Activated T-cell treated with anti-CD3 and anti-CD28 coated beads, Interleukin-2, amount 50 U/mL, for 72 hours (primary cell): ENCODE results near the gene CMKLR1. TPM values are rescaled to one million over a fixed set of nuclear protein-coding genes. Genes with fewer than 3 reads are reported as not detected.

Experiments
- ATAC-seq, 2 donors: fragments of 150-1000 bp; cut with Tn5 transposase; replicated peaks in 1 of 2; 2 replicates each; pipeline ENCODE4 v1.10.0; 2021; ENCODE audit warnings: moderate library complexity in 2 of 2, mild to moderate bottlenecking in 1 of 2
- DNase-seq, 2 donors: peaks; one replicate each; pipeline ENCODE4 v3.0.0; 2021 to 2022; ENCODE audit warnings: mixed read lengths in 1 of 2
- H3K27ac Mint-ChIP-seq: one replicate; pipeline ENCODE4 v1.8.0; 2022; ENCODE audit warnings: mild to moderate bottlenecking, moderate library complexity, mixed read lengths
- H3K27me3 Mint-ChIP-seq: one replicate; pipeline ENCODE4 v1.8.0; 2022; ENCODE audit warnings: low read depth, mixed read lengths
- H3K36me3 Mint-ChIP-seq, 2 donors: one replicate each; pipeline ENCODE4 v1.8.0; 2022; ENCODE audit warnings: mixed read lengths in 2 of 2, mild to moderate bottlenecking in 1 of 2; ENCODE audit not compliant: insufficient read depth in 2 of 2
- H3K4me1 Mint-ChIP-seq: one replicate; pipeline ENCODE4 v1.8.0; 2022; ENCODE audit warnings: low read depth, mixed read lengths
- H3K4me3 Mint-ChIP-seq, 2 donors: one replicate each; pipeline ENCODE4 v1.8.0; 2022; ENCODE audit warnings: mild to moderate bottlenecking in 2 of 2, mixed read lengths in 2 of 2, moderate library complexity in 2 of 2
- H3K9me3 Mint-ChIP-seq, 2 donors: one replicate each; pipeline ENCODE4 v1.8.0; 2022; ENCODE audit warnings: mixed read lengths in 2 of 2
- total RNA-seq, 2 donors: library from RNA; stranded (reverse); gene quantifications; one replicate each; pipeline ENCODE4 v1.2.3, GENCODE V29; 2022

CMKLR1 gene
- total RNA-seq, 2 donors from 2014 or later, result not detected

DNA sequence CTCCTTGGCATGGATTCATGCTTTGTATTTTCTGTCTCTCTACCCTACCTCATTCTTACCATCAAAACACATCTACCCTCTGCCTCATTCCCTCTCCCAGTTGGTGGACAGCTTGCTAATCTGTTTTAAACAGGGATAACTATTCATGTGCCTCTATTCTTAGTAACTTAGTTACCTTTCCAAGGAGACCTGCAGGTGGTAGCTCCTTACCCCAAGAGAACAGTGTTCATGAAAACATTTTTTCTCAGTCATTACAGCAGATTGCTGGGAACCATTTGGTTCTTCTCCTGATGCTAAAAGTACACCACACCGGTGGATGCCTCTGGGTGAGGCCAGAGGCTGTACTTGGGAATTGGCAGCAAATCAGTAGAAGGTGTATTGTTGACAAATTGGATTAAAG, 73.0 kb downstream of the CMKLR1 start:
- Mint-ChIP-seq H3K27ac (no peak overlapping the region), H3K4me1 (no peaks in the 10 kb centered on the region), H3K9me3 (peaks cover 0 to 7% of the 10 kb centered on the region in 2 donors), H3K36me3 (no peaks in the 10 kb centered on the region), H3K4me3 (no peak overlapping the region), H3K27me3 (peaks cover 13% of the 10 kb centered on the region)
- no peak for ATAC-seq
- no peak for DNase-seq

DNA sequence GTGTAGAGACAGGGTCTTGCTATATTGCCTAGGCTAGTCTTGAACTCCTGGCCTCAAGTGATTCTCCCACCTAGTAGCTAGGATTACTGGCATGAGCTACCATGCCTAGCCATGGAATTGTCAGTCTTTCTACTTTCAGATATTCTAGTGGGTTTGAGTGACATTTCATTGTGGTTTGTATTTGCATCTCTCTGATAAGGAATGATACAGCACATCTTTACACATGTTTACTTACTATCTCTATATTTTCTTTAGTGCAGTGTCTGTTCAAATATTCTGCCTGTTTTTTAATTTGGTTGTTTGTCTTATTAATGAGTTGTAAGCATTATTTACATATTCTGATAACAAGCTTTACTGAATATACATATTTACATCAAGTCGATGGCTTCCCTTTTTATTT, 73.6 kb downstream of the CMKLR1 start:
- H3K4me3 Mint-ChIP-seq, result no peak overlapping the region
- peaks cover 2 to 9% of the 10 kb centered on the region in 2 donors for H3K9me3 Mint-ChIP-seq
- DNase-seq, result no peak
- no peaks in the 10 kb centered on the region for H3K4me1 Mint-ChIP-seq
- H3K36me3 Mint-ChIP-seq, result peaks cover 0 to 2% of the 10 kb centered on the region in 2 donors
- no peak overlapping the region for H3K27ac Mint-ChIP-seq
- peaks cover 13% of the 10 kb centered on the region for H3K27me3 Mint-ChIP-seq
- ATAC-seq, result no peak

- peaks cover 10 to 14% of the 10 kb centered on the region in 2 donors for H3K9me3 Mint-ChIP-seq
- no peaks in the 10 kb centered on the region for H3K4me1 Mint-ChIP-seq
- H3K27me3 Mint-ChIP-seq, result peaks cover 10% of the 10 kb centered on the region
- H3K27ac Mint-ChIP-seq, result no peak overlapping the region
- no peak for DNase-seq
- no peak for ATAC-seq
- H3K36me3 Mint-ChIP-seq, result peaks cover 0 to 2% of the 10 kb centered on the region in 2 donors
- no peak overlapping the region for H3K4me3 Mint-ChIP-seq
Measured at GRCh38 chr12:108260969-108261368, 78.1 kb downstream of the CMKLR1 start.

GRCh38 chr12:108260039-108260438, 79.1 kb downstream of the CMKLR1 start:
- Mint-ChIP-seq H3K9me3 (peaks cover 10 to 14% of the 10 kb centered on the region in 2 donors), H3K27me3 (peaks cover 6% of the 10 kb centered on the region), H3K36me3 (peaks cover 0 to 2% of the 10 kb centered on the region in 2 donors), H3K4me1 (no peaks in the 10 kb centered on the region), H3K4me3 (no peak overlapping the region), H3K27ac (no peak overlapping the region)
- ATAC-seq, result no peak
- DNase-seq, result no peak

GRCh38 chr12:108257610-108258106, 81.5 kb downstream of the CMKLR1 start:
- peaks cover 0 to 2% of the 10 kb centered on the region in 2 donors for H3K36me3 Mint-ChIP-seq
- ATAC-seq (no peak), DNase-seq (no peak)
- peaks cover 10 to 11% of the 10 kb centered on the region in 2 donors for H3K9me3 Mint-ChIP-seq
- no peaks in the 10 kb centered on the region for H3K27me3 Mint-ChIP-seq
- H3K27ac Mint-ChIP-seq, result no peak overlapping the region
- no peak overlapping the region for H3K4me3 Mint-ChIP-seq
- no peaks in the 10 kb centered on the region for H3K4me1 Mint-ChIP-seq

- H3K36me3 Mint-ChIP-seq, result peaks cover 0 to 2% of the 10 kb centered on the region in 2 donors
- no peak for ATAC-seq
- no peak for DNase-seq
- no peak overlapping the region for H3K27ac Mint-ChIP-seq
- H3K27me3 Mint-ChIP-seq, result no peaks in the 10 kb centered on the region
- H3K4me3 Mint-ChIP-seq, result no peak overlapping the region
- no peaks in the 10 kb centered on the region for H3K4me1 Mint-ChIP-seq
- H3K9me3 Mint-ChIP-seq, result peaks cover 7 to 10% of the 10 kb centered on the region in 2 donors
Measured at GRCh38 chr12:108257004-108257403, 82.1 kb downstream of the CMKLR1 start.

- Mint-ChIP-seq H3K36me3 (no peaks in the 10 kb centered on the region), H3K27ac (no peak overlapping the region), H3K9me3 (peaks cover 3 to 6% of the 10 kb centered on the region in 2 donors), H3K27me3 (no peaks in the 10 kb centered on the region), H3K4me1 (no peaks in the 10 kb centered on the region), H3K4me3 (no peak overlapping the region)
- ATAC-seq (no peak), DNase-seq (no peak)
Measured at GRCh38 chr12:108255252-108255602, 83.9 kb downstream of the CMKLR1 start.

DNA sequence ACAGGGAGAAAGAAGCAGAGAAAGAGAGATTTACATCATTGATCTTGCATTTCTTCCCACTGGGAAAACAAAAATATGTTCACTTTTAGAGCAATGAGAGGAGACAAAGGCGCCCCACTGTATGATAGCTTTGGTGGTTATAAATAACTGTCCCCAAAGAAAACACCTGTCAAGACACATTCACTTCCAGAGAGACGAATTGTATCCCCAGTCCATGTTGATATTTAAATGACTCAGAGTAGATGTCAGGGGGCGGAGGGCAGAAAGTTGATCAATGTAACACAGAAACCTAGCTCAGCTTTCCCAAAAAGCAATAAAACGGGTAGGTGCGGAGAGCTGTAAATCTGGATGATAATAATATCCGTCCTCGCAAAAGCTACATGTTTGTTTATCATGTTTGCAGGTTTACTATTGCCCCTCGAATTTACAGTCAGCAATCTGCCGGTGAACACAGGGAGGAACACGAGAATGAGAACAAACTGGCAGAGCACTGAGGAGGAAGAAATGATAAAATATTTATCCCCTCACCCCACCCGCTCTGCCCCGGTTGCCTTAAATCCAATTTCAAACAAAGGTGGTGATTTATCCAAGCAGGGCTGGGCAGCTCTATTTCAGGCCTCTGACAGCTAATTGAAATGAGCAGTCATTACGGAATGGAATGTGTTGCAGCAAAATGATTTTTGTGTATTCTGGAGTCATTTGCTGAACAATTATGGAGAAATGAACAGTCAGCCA, 84.4 kb downstream of the CMKLR1 start:
- H3K9me3 Mint-ChIP-seq, result peaks cover 2 to 4% of the 10 kb centered on the region in 2 donors
- no peaks in the 10 kb centered on the region for H3K36me3 Mint-ChIP-seq
- H3K27me3 Mint-ChIP-seq, result no peaks in the 10 kb centered on the region

GRCh38 chr12:108254030-108254429, 85.1 kb downstream of the CMKLR1 start:
- Mint-ChIP-seq H3K4me1 (no peaks in the 10 kb centered on the region), H3K27ac (no peak overlapping the region), H3K36me3 (no peaks in the 10 kb centered on the region), H3K4me3 (no peak overlapping the region), H3K9me3 (peaks cover 0 to 4% of the 10 kb centered on the region in 2 donors), H3K27me3 (peaks cover 5% of the 10 kb centered on the region)
- ATAC-seq (no peak), DNase-seq (no peak)

More for the DNA sequence above, 84.4 kb downstream of the CMKLR1 start:
- H3K4me3 Mint-ChIP-seq, result no peak overlapping the region
- H3K4me1 Mint-ChIP-seq, result no peaks in the 10 kb centered on the region
- ATAC-seq (no peak), DNase-seq (no peak)
- H3K27ac Mint-ChIP-seq, result no peak overlapping the region

- Mint-ChIP-seq H3K9me3 (peaks cover 0 to 1% of the 10 kb centered on the region in 2 donors), H3K36me3 (no peaks in the 10 kb centered on the region), H3K27ac (no peak overlapping the region), H3K4me1 (no peaks in the 10 kb centered on the region), H3K27me3 (peaks cover 5% of the 10 kb centered on the region), H3K4me3 (no peak overlapping the region)
- no peak for DNase-seq
- no peak for ATAC-seq
Measured at GRCh38 chr12:108253540-108253939, 85.6 kb downstream of the CMKLR1 start.

- H3K9me3 Mint-ChIP-seq, result no peaks in the 10 kb centered on the region
- DNase-seq (no peak), ATAC-seq (no peak)
- peaks cover 5% of the 10 kb centered on the region for H3K27me3 Mint-ChIP-seq
- H3K27ac Mint-ChIP-seq, result no peak overlapping the region
- H3K4me3 Mint-ChIP-seq, result no peak overlapping the region
- H3K36me3 Mint-ChIP-seq, result no peaks in the 10 kb centered on the region
- no peaks in the 10 kb centered on the region for H3K4me1 Mint-ChIP-seq
Measured at GRCh38 chr12:108252523-108252922, 86.6 kb downstream of the CMKLR1 start.

DNA sequence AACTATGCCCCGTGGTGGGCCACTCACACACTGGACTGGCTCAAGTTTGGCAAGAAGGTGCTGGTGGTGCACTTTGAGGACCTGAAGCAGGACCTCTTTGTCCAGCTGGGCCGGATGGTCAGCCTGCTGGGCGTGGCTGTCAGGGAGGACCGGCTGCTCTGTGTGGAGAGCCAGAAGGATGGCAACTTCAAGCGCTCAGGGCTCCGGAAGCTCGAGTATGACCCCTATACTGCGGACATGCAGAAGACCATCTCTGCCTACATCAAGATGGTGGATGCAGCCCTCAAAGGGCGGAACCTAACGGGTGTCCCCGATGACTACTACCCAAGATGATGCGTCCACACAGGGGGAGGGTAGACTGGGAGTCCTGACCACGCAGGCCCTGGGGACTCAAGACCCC, 91.1 kb downstream of the CMKLR1 start:
- no peak for ATAC-seq
- Mint-ChIP-seq H3K27ac (no peak overlapping the region), H3K9me3 (no peaks in the 10 kb centered on the region), H3K36me3 (no peaks in the 10 kb centered on the region), H3K4me3 (no peak overlapping the region), H3K27me3 (peaks cover 5% of the 10 kb centered on the region), H3K4me1 (no peaks in the 10 kb centered on the region)
- no peak for DNase-seq

GRCh38 chr12:108247130-108247529, 92.0 kb downstream of the CMKLR1 start:
- H3K4me1 Mint-ChIP-seq, result no peaks in the 10 kb centered on the region
- H3K4me3 Mint-ChIP-seq, result no peak overlapping the region
- no peaks in the 10 kb centered on the region for H3K36me3 Mint-ChIP-seq
- no peaks in the 10 kb centered on the region for H3K9me3 Mint-ChIP-seq
- DNase-seq (no peak), ATAC-seq (no peak)
- H3K27me3 Mint-ChIP-seq, result peaks cover 5% of the 10 kb centered on the region
- H3K27ac Mint-ChIP-seq, result no peak overlapping the region
